ENCODE data around the gene CCDC178. TPM values are rescaled to one million over a fixed set of nuclear protein-coding genes. Genes with fewer than 3 reads are reported as not detected.

The CCDC178 gene
- total RNA-seq, 1 experiment from 2014 or later, result not detected

- Histone ChIP-seq H3K4me3 (replicated peaks in 1 of 2; ENCODE audit: low read depth in 1 of 2, low read length in 2 of 2) (no peak overlapping the region), H3K27ac (ENCODE audit: low read depth, low read length) (no peak overlapping the region), H3K9ac (ENCODE audit: low read length) (no peak overlapping the region), H4K20me1 (ENCODE audit: insufficient read depth) (no peaks in the 10 kb centered on the region), H3K79me2 (ENCODE audit: insufficient read depth, low read length) (no peaks in the 10 kb centered on the region), H3K36me3 (ENCODE audit: control insufficient read depth in 1 of 2, insufficient read depth in 2 of 2, low read length in 2 of 2) (no peaks in the 10 kb centered on the region), H2AFZ (ENCODE audit: low read depth, low read length, poor library complexity, severe bottlenecking) (no peak overlapping the region), H3K27me3 (ENCODE audit: insufficient read depth, low read length) (no peaks in the 10 kb centered on the region), H3K9me3 (ENCODE audit: control insufficient read depth in 1 of 2, insufficient read depth in 1 of 2, low read depth in 1 of 2, low read length in 2 of 2) (peaks cover 0 to 3% of the 10 kb centered on the region in 2 experiments; a peak in 2 of 4 replicates), H3K4me2 (ENCODE audit: low read length) (no peak overlapping the region), H3K4me1 (ENCODE audit: control insufficient read depth in 1 of 2, insufficient read depth in 2 of 2, low read length in 2 of 2) (no peaks in the 10 kb centered on the region), H3K9me2 (ENCODE audit: insufficient read depth) (no peaks in the 10 kb centered on the region)
- BruUV-seq (replicated peaks), result no TSS peak
- DNase-seq (ENCODE audit: low read depth, low spot score) (no peak), ATAC-seq (no peak)
- CTCF ChIA-PET, result no interaction called here
- intact Hi-C loops (cut with micrococcal nuclease), result no loop called here
- RAD21 ChIA-PET (ENCODE audit: low non-redundant PET in 1 of 2, low total read pairs in 2 of 2, uncharacterized antibody in 2 of 2, unreplicated experiment in 2 of 2), result no interaction called here
- POLR2A ChIA-PET, result no interaction called here
- TF ChIP-seq JUND (IDR thresholded peaks at IDR 0.05), result no peak
- TF ChIP-seq EGR1 (IDR thresholded peaks at IDR 0.05; ENCODE audit: low read depth), result no peak
- no peak for TF ChIP-seq CEBPB (IDR thresholded peaks at IDR 0.05; ENCODE audit: low read depth)
- TF ChIP-seq YY1 (IDR thresholded peaks at IDR 0.05; ENCODE audit: extremely low read depth, insufficient replicate concordance, low read depth, low read length), result no peak
- no peak for TF ChIP-seq SP1 (IDR thresholded peaks at IDR 0.05; ENCODE audit: low read depth)
- TF ChIP-seq, protein P1, sequence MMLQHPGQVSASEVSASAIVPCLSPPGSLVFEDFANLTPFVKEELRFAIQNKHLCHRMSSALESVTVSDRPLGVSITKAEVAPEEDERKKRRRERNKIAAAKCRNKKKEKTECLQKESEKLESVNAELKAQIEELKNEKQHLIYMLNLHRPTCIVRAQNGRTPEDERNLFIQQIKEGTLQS (IDR thresholded peaks at IDR 0.05), result no peak
- no peak for TF ChIP-seq SIN3A (IDR thresholded peaks at IDR 0.05; ENCODE audit: low read depth)
- no peak for TF ChIP-seq ZFX (IDR thresholded peaks at IDR 0.05)
- no peak for TF ChIP-seq ZBTB33 (IDR thresholded peaks at IDR 0.05; ENCODE audit: extremely low read depth, insufficient replicate concordance, low read length)
- no peak for TF ChIP-seq SRF (IDR thresholded peaks at IDR 0.05; ENCODE audit: low read depth)
- no peak for TF ChIP-seq EZH2phosphoT487 (IDR thresholded peaks at IDR 0.05; ENCODE audit: borderline replicate concordance)
- no peak for TF ChIP-seq CBX3 (IDR thresholded peaks at IDR 0.05; ENCODE audit: low read depth)
- TF ChIP-seq TCF7L2 (IDR thresholded peaks at IDR 0.05; ENCODE audit: borderline replicate concordance, extremely low read depth, insufficient read depth, insufficient read length), result no peak
- no peak for TF ChIP-seq POLR2A (IDR thresholded peaks at IDR 0.05; ENCODE audit: borderline replicate concordance, extremely low read depth, insufficient read depth, insufficient read length)
- TF ChIP-seq ELF1 (IDR thresholded peaks at IDR 0.05; ENCODE audit: borderline replicate concordance, low read depth), result no peak
- TF ChIP-seq, protein P2, sequence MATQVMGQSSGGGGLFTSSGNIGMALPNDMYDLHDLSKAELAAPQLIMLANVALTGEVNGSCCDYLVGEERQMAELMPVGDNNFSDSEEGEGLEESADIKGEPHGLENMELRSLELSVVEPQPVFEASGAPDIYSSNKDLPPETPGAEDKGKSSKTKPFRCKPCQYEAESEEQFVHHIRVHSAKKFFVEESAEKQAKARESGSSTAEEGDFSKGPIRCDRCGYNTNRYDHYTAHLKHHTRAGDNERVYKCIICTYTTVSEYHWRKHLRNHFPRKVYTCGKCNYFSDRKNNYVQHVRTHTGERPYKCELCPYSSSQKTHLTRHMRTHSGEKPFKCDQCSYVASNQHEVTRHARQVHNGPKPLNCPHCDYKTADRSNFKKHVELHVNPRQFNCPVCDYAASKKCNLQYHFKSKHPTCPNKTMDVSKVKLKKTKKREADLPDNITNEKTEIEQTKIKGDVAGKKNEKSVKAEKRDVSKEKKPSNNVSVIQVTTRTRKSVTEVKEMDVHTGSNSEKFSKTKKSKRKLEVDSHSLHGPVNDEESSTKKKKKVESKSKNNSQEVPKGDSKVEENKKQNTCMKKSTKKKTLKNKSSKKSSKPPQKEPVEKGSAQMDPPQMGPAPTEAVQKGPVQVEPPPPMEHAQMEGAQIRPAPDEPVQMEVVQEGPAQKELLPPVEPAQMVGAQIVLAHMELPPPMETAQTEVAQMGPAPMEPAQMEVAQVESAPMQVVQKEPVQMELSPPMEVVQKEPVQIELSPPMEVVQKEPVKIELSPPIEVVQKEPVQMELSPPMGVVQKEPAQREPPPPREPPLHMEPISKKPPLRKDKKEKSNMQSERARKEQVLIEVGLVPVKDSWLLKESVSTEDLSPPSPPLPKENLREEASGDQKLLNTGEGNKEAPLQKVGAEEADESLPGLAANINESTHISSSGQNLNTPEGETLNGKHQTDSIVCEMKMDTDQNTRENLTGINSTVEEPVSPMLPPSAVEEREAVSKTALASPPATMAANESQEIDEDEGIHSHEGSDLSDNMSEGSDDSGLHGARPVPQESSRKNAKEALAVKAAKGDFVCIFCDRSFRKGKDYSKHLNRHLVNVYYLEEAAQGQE (IDR thresholded peaks at IDR 0.05; ENCODE audit: low read depth), result no peak
- TF ChIP-seq ZNF274 (IDR thresholded peaks at IDR 0.05; ENCODE audit: low read depth, low read length), result no peak
These were observed 529.7 kb downstream of the CCDC178 start for GRCh38 chr18:32910694-32911296.

Measured in HCT116 (cell line).